HepG2 (cell line): ENCODE results near the gene RERE. TPM values are rescaled to one million over a fixed set of nuclear protein-coding genes. Genes with fewer than 3 reads are reported as not detected.

Experiments used
- ARNT2 ChIP-seq: sonication (generic); formaldehyde crosslinking; IDR thresholded peaks from 2 replicates; pipeline ENCODE4 v1.8.0; 2022; ENCODE audit warnings: mild to moderate bottlenecking, low read depth, missing genetic modification reagents, moderate library complexity
- IKZF4 ChIP-seq: sonication (generic); formaldehyde crosslinking; IDR thresholded peaks from 2 replicates; pipeline ENCODE4 v1.5.1; 2020; ENCODE audit warnings: borderline replicate concordance, mild to moderate bottlenecking, low read depth, missing genetic modification reagents; ENCODE audit errors: not compliant biosample characterization
- MAX ChIP-seq: IDR thresholded peaks from 2 replicates; pipeline ENCODE4 v1.6.1; 2012; ENCODE audit warnings: inconsistent platforms
- MBD4 ChIP-seq: IDR thresholded peaks from 2 replicates; pipeline ENCODE4 v1.6.1; 2012; ENCODE audit warnings: low read length, inconsistent platforms, borderline replicate concordance
- MZF1 ChIP-seq: sonication (generic); formaldehyde crosslinking; IDR thresholded peaks from 2 replicates; pipeline ENCODE4 v1.8.1; 2023; ENCODE audit warnings: mild to moderate bottlenecking, missing genetic modification reagents, borderline replicate concordance
- NR2F6 ChIP-seq, 2 experiments: IDR thresholded peaks; 2 replicates each; pipeline ENCODE4 v1.6.1; 2016; ENCODE audit warnings: antibody characterized with exemption in 1 of 2, mild to moderate bottlenecking in 1 of 2
- PHF21A ChIP-seq: sonication (generic); formaldehyde crosslinking; IDR thresholded peaks from 2 replicates; pipeline ENCODE4 v1.5.0; 2020; ENCODE audit warnings: mild to moderate bottlenecking, missing genetic modification reagents
- RXRB ChIP-seq: IDR thresholded peaks from 2 replicates; pipeline ENCODE4 v1.6.1; 2016; ENCODE audit warnings: borderline replicate concordance, missing genetic modification reagents, missing compliant biosample characterization
- ZBTB20 ChIP-seq: sonication (generic); formaldehyde crosslinking; IDR thresholded peaks from 2 replicates; pipeline ENCODE4 v1.8.1; 2023; ENCODE audit warnings: missing genetic modification reagents, low read depth, mild to moderate bottlenecking, borderline replicate concordance
- ZBTB34 ChIP-seq: sonication (generic); formaldehyde crosslinking; IDR thresholded peaks from 2 replicates; pipeline ENCODE4 v1.8.0; 2022; ENCODE audit warnings: mild to moderate bottlenecking, missing genetic modification reagents
- ZBTB4 ChIP-seq: sonication (generic); formaldehyde crosslinking; IDR thresholded peaks from 2 replicates; pipeline ENCODE4 v1.4.0; 2020; ENCODE audit warnings: missing genetic modification reagents, mild to moderate bottlenecking, borderline replicate concordance
- ZGPAT ChIP-seq: IDR thresholded peaks from 2 replicates; pipeline ENCODE4 v1.6.1; 2016; ENCODE audit warnings: mild to moderate bottlenecking
- ZKSCAN1 ChIP-seq: fragments of 150-350 bp; IDR thresholded peaks from 2 replicates; pipeline ENCODE4 v1.6.1; 2014; ENCODE audit warnings: low read length
- ZNF503 ChIP-seq: sonication (generic); formaldehyde crosslinking; IDR thresholded peaks from 2 replicates; pipeline ENCODE4 v1.4.0; 2020; ENCODE audit warnings: missing genetic modification reagents
- ZNF597 ChIP-seq: sonication (generic); formaldehyde crosslinking; IDR thresholded peaks from 2 replicates; pipeline ENCODE4 v1.5.0; 2020; ENCODE audit warnings: missing genetic modification reagents
- ZNF674 ChIP-seq: sonication (generic); formaldehyde crosslinking; IDR thresholded peaks from 2 replicates; pipeline ENCODE4 v1.5.0; 2020; ENCODE audit warnings: low read depth, mild to moderate bottlenecking, missing genetic modification reagents
- ZNF788 ChIP-seq: sonication (generic); formaldehyde crosslinking; IDR thresholded peaks from 2 replicates; pipeline ENCODE4 v1.5.0; 2020; ENCODE audit warnings: mild to moderate bottlenecking, missing genetic modification reagents, borderline replicate concordance
- polyA plus RNA-seq, 8 experiments: library from polyadenylated mRNA; depleted of rRNA in 3 of 8; stranded (reverse) in 7 of 8; unstranded in 1 of 8; fragments of >200 nt; fragmentation: Illumina TruSeq in 4 of 8; extraction: Trizol in 4 of 8; gene quantifications; 2 replicates each; pipeline versions ENCODE4 v1.2.1 to v1.2.3, GENCODE V29; 2011 to 2016; ENCODE audit warnings: low read depth in 4 of 8, missing spikeins in 1 of 8, mixed read lengths in 1 of 8; ENCODE audit not compliant: insufficient read depth in 1 of 8
- total RNA-seq, 5 experiments: library from RNA; depleted of rRNA; stranded (reverse); fragments of >200 nt; fragmentation: Illumina TruSeq; extraction: Trizol; gene quantifications; 2 replicates each; pipeline ENCODE4 v1.2.3, GENCODE V29; 2016; ENCODE audit warnings: low read depth in 1 of 5

RERE gene
- total and polyA plus RNA-seq, 2 of the 13 experiments (the other 11 are each of a cell fraction or from before 2014, with no cell fraction given): 18.3 to 21.9 TPM

- TF ChIP-seq NR2F6 (IDR thresholded peaks at IDR 0.05): peak; percentile 26; the same call in 1 of the 2 replicates
- TF ChIP-seq NR2F6 (CRISPR knock-in tag; IDR thresholded peaks at IDR 0.05): peak; percentile 15; the same call in 1 of the 2 replicates
- TF ChIP-seq PHF21A (CRISPR knock-in tag): no peak; the same call in 1 of the 2 replicates
- TF ChIP-seq MZF1 (CRISPR knock-in tag): no peak
- peak; percentile 59; the same call in 1 of the 2 replicates for TF ChIP-seq ZNF503 (CRISPR knock-in tag)
- TF ChIP-seq ZKSCAN1: no peak
- TF ChIP-seq ZBTB4 (CRISPR knock-in tag): no peak
- no peak for TF ChIP-seq MBD4
- no peak for TF ChIP-seq ZBTB34 (CRISPR knock-in tag)
- no peak for TF ChIP-seq ARNT2 (CRISPR knock-in tag)
- TF ChIP-seq ZBTB20 (CRISPR knock-in tag): peak; percentile 89; the same call in 1 of the 2 replicates
- TF ChIP-seq RXRB: peak; percentile 66
- TF ChIP-seq ZNF674 (CRISPR knock-in tag): no peak
- no peak for TF ChIP-seq ZNF788 (CRISPR knock-in tag)
- TF ChIP-seq ZGPAT: no peak
- TF ChIP-seq ZNF597 (CRISPR knock-in tag): no peak
- peak; percentile 18; the same call in 1 of the 2 replicates for TF ChIP-seq MAX
- no peak for TF ChIP-seq IKZF4 (CRISPR knock-in tag)
Observed at GRCh38 chr1:8711873-8712412, 105.5 kb downstream of the RERE start (continued).
